ENCODE measurements around the gene UCHL5.

Gene UCHL5, protein sequence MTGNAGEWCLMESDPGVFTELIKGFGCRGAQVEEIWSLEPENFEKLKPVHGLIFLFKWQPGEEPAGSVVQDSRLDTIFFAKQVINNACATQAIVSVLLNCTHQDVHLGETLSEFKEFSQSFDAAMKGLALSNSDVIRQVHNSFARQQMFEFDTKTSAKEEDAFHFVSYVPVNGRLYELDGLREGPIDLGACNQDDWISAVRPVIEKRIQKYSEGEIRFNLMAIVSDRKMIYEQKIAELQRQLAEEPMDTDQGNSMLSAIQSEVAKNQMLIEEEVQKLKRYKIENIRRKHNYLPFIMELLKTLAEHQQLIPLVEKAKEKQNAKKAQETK

DNA sequence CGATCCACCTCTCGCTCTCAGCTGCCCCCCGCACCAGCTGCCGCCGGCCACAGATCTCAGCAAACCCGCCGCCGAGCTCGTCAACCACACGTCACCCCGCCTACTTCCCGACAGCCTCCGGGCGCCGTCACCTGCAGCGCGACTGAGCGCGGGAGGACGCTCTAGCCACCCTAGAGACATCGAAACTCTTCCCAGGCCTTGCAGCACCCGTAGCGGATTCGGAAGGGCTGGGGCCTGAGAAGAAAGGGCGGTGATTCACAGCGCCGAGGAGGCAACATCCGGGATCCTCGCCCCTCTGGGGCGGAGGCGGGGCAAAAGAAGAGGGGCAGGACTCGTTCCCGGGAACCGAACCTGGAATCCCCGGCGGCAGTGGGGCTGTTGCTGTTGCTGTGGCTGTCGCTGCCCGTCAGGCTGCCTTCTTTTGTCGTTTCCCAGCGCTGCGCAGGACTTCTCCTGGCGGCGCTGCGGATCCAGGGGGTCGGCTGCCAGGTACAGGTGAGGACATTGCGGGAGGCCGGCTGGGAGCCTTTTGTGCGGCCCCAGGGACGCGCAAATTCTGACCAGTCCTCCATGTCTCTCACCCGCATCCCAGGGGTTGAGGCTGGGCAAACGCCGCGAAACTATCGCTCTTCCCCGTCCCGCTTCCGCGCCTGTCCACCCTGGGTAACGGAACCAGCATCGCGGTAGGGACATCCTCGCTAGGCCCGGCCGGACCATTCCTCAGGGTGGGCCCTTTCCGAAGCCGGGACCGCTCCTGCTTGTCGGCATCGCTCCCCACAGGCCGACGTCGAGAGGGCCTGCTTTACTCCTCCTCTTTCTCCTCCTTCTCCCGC lies at the start of gene UCHL5, which contains the start of gene RO60:
Gene UCHL5 (minus strand): TSS at position 79 of the 833 bp plus-strand sequence. CDS start 100 bp downstream, outside the sequence.
Gene RO60 (plus strand): TSS at position 331 of the 833 bp plus-strand sequence. CDS start 9,443 bp downstream, outside the sequence.
- Histone ChIP-seq H3K9me3 (ENCODE audit: control insufficient read depth, insufficient read depth, low read length) (no peaks in the 10 kb centered on the region), H3K4me3 (ENCODE audit: low read length) (peak within 1 kb of the TSS; percentile 95), H3K27ac (ENCODE audit: low read length) (no peak within 1 kb of the TSS), H3K36me3 (ENCODE audit: control insufficient read depth, insufficient read depth, low read length) (no peaks in the 10 kb centered on the region), H3K27me3 (ENCODE audit: control insufficient read depth, insufficient read depth, low read length) (no peaks in the 10 kb centered on the region), H3K4me1 (ENCODE audit: control insufficient read depth, insufficient read depth, low read length) (peaks cover 1% of the 10 kb centered on the region; the same call in 1 of the 2 replicates)
- peak; percentile 86 for DNase-seq (ENCODE audit: low read depth, low spot score)
- no CpG with 5 or more reads among the region's 74 CpGs for WGBS (ENCODE audit: insufficient coverage, insufficient read length)

DNA sequence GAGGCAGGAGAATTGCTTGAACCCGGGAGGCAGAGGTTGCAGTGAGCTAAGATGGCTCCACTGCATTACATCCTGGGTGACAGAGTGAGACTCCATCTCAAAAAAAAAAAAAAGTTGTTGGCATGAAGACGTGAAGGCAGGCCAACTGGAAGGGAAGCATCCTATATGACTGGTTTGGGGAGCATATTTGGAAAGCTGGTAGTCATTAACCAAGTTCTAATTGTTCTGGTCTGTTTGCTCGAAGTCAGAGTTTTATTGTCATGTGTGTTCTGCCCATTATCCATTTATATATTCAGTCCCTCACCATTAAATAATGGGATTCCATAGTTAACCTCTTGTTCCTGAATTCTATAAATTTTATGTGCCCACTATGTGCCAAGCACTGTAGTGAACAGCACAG lies 49.3 kb upstream of the UCHL5 start:
- no peak overlapping the region for H3K27ac ChIP-seq (ENCODE audit: low read length)
- peaks cover 2% of the 10 kb centered on the region; the same call in 1 of the 2 replicates for H3K27me3 ChIP-seq (ENCODE audit: control insufficient read depth, insufficient read depth, low read length)
- no CpG with 5 or more reads among the region's 3 CpGs for WGBS (ENCODE audit: insufficient coverage, insufficient read length)
- no peaks in the 10 kb centered on the region; the same call in 1 of the 2 replicates for H3K9me3 ChIP-seq (ENCODE audit: control insufficient read depth, insufficient read depth, low read length)
- no peaks in the 10 kb centered on the region for H3K36me3 ChIP-seq (ENCODE audit: control insufficient read depth, insufficient read depth, low read length)
- no peak for DNase-seq (ENCODE audit: low read depth, low spot score)
- no peak overlapping the region for H3K4me3 ChIP-seq (ENCODE audit: low read length)
- peaks cover 5% of the 10 kb centered on the region for H3K4me1 ChIP-seq (ENCODE audit: control insufficient read depth, insufficient read depth, low read length)

DNA sequence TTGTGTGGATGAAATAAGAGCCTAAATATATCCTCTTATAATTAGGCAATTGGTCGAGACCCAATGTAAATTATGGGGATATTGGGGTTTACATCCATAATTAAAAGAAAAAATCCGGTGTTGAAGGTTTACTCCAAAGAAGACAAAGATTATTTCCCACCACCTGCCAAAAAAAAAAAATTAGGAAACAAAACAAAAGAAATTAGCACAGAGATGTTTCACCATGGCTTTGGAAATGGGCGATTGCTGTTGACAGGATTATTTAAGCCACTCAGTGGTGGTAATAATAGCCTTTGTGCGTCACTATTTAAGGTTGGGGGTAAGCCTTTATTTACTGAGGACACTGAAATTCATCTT lies 46.6 kb upstream of the UCHL5 start:
- no CpG with 5 or more reads among the region's 4 CpGs for WGBS (ENCODE audit: insufficient coverage, insufficient read length)

DNA sequence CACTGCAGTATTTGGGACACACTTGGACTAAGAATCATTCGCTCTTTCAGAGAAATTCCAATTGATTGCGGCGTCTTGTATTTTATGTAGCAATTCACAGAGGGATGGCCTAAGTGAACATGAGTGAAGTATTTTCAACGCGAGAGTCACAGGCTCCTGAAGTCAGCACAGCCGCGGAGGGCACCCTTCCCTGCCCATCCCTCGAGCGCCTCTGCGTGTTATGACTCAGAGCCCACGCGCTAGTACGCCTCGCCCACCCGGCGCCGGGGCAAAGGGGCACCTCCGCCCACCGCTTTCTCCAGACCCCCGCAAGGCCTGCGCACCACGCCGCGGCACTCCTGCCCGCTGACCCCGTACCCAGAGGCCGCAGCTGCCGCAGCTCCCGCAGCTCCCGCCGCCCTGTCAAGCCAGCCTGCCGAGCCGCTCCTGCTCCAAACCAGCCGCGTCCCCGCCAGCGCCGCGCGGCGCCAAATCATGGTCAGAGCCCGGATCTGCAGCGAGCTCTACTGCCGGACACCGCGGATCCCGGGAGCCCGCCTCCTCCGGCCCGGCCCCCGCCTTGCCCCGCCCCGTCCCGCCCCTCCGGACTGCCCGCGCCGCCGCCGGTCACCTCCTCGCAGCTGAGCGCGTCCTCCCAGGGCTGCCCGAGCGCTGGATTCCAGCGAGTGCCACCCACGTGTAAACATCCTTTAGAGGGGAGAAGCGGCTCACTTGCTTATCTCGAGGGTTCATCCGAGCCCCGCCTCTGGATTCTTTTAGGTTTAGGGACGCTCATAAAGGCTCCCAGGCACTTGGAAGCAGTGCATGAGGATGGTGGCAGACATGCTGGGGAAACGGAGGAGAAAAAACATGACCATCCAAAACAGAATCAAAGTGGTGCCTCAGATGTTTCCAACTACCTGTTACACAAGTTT lies 46.0 kb upstream of the UCHL5 start, which contains the start of gene GLRX2:
Gene GLRX2 (minus strand): TSS at position 508 of the 914 bp plus-strand sequence. CDS start 32 bp downstream, at position 476.
- Histone ChIP-seq H3K27me3 (ENCODE audit: control insufficient read depth, insufficient read depth, low read length) (peaks cover 2% of the 10 kb centered on the region; the same call in 1 of the 2 replicates), H3K4me3 (ENCODE audit: low read length) (peak within 1 kb of the TSS; percentile 58; the same call in 1 of the 2 replicates), H3K27ac (ENCODE audit: low read length) (no peak within 1 kb of the TSS), H3K9me3 (ENCODE audit: control insufficient read depth, insufficient read depth, low read length) (no peaks in the 10 kb centered on the region), H3K36me3 (ENCODE audit: control insufficient read depth, insufficient read depth, low read length) (no peaks in the 10 kb centered on the region), H3K4me1 (ENCODE audit: control insufficient read depth, insufficient read depth, low read length) (no peaks in the 10 kb centered on the region)
- no peak for DNase-seq (ENCODE audit: low read depth, low spot score)
- WGBS (ENCODE audit: insufficient coverage, insufficient read length) = no CpG with 5 or more reads among the region's 73 CpGs

More for the DNA sequence above, 46.6 kb upstream of the UCHL5 start:
- Histone ChIP-seq H3K27ac (ENCODE audit: low read length) (no peak overlapping the region), H3K9me3 (ENCODE audit: control insufficient read depth, insufficient read depth, low read length) (no peaks in the 10 kb centered on the region), H3K27me3 (ENCODE audit: control insufficient read depth, insufficient read depth, low read length) (peaks cover 2% of the 10 kb centered on the region; the same call in 1 of the 2 replicates), H3K4me3 (ENCODE audit: low read length) (peak overlapping the region; percentile 58; the same call in 1 of the 2 replicates), H3K4me1 (ENCODE audit: control insufficient read depth, insufficient read depth, low read length) (no peaks in the 10 kb centered on the region), H3K36me3 (ENCODE audit: control insufficient read depth, insufficient read depth, low read length) (no peaks in the 10 kb centered on the region)
- DNase-seq (ENCODE audit: low read depth, low spot score) = no peak

DNA sequence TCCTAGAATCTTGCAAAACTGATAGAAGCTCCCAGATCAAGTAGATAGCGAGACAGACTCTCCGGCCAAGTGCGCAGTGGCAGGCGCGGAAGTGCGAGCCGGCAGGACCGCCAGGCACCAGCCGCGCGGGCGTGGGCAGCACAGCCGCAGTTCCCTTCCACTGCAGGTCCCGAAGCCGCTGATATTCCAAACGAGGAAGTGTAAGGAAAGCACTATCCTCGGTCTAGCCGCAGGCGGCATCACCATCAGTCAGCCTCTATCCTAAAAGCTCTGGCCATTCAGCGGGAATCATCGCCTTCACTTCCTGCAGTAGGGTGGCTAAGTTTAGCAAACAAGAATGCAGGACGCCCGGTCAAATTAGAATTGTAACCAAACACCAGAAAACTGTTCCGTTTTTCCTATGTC lies 45.3 kb upstream of the UCHL5 start:
- peak overlapping the region; percentile 58; the same call in 1 of the 2 replicates for H3K4me3 ChIP-seq (ENCODE audit: low read length)
- H3K9me3 ChIP-seq (ENCODE audit: control insufficient read depth, insufficient read depth, low read length) = no peaks in the 10 kb centered on the region
- no peak overlapping the region for H3K27ac ChIP-seq (ENCODE audit: low read length)
- no peaks in the 10 kb centered on the region for H3K36me3 ChIP-seq (ENCODE audit: control insufficient read depth, insufficient read depth, low read length)
- WGBS (ENCODE audit: insufficient coverage, insufficient read length) = no CpG with 5 or more reads among the region's 24 CpGs
- H3K27me3 ChIP-seq (ENCODE audit: control insufficient read depth, insufficient read depth, low read length) = peaks cover 2% of the 10 kb centered on the region; the same call in 1 of the 2 replicates
- no peaks in the 10 kb centered on the region for H3K4me1 ChIP-seq (ENCODE audit: control insufficient read depth, insufficient read depth, low read length)
- DNase-seq (ENCODE audit: low read depth, low spot score) = no peak

DNA sequence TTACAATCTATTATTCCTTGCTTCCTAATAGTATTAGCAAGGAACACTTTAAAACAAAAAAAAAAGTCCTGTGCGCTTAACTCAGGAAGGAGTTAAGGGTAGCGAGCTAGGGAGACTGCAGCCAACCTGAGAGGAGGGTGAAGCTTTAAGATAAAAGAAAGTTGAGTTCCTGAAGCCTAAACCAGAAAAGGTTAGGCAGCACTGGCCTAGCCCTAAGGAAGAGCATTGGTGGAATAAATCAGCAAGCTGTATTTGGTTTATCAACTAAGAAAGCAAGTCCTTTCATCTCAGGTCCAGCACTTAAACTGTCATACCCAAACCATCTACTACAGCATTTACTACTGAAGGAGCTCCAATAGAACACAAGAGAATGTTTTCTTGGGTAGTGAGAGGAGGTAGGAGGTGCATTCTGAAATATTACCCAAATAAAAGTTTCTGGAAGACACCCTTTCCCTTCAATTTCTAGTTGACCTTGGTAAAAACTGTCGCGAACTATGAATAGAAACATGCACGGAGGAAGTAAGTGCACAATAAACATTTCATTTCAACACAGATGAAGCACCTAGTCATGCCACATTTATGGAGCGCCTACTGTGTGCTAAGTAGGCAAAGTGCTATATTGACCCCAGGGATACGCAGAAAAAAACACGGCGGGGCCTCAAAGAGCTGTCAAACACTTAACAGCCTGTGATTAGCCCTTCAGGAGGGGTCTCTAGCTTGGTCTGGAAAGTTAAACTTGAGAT lies 44.8 kb upstream of the UCHL5 start:
- H3K27me3 ChIP-seq (ENCODE audit: control insufficient read depth, insufficient read depth, low read length) = peaks cover 2% of the 10 kb centered on the region; the same call in 1 of the 2 replicates
- no peaks in the 10 kb centered on the region for H3K4me1 ChIP-seq (ENCODE audit: control insufficient read depth, insufficient read depth, low read length)
- H3K36me3 ChIP-seq (ENCODE audit: control insufficient read depth, insufficient read depth, low read length) = no peaks in the 10 kb centered on the region
- H3K4me3 ChIP-seq (ENCODE audit: low read length) = peak overlapping the region; percentile 58; the same call in 1 of the 2 replicates
- H3K27ac ChIP-seq (ENCODE audit: low read length) = no peak overlapping the region
- no CpG with 5 or more reads among the region's 9 CpGs for WGBS (ENCODE audit: insufficient coverage, insufficient read length)
- DNase-seq (ENCODE audit: low read depth, low spot score) = no peak
- H3K9me3 ChIP-seq (ENCODE audit: control insufficient read depth, insufficient read depth, low read length) = no peaks in the 10 kb centered on the region

DNA sequence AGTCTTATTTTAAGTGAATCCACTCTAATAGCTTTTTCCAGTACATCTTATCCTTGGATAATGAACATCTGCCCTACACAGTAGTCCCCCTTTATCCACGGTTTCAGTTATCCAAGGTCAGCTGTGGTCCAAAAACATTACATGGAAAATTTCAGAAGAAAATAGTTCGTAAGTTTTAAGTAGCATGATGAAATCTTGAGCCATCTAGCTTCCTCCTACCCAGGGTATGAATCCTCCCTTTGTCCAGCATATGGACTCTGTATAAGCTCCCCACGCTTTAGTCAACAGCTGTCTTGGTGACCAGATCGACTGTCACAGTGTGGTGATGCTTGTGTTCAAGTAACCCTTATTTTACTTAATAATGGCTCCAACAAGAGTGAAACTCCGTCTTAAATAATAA lies 43.5 kb upstream of the UCHL5 start:
- no peaks in the 10 kb centered on the region for H3K36me3 ChIP-seq (ENCODE audit: control insufficient read depth, insufficient read depth, low read length)
- WGBS (ENCODE audit: insufficient coverage, insufficient read length) = no CpG with 5 or more reads among the region's 5 CpGs

DNA sequence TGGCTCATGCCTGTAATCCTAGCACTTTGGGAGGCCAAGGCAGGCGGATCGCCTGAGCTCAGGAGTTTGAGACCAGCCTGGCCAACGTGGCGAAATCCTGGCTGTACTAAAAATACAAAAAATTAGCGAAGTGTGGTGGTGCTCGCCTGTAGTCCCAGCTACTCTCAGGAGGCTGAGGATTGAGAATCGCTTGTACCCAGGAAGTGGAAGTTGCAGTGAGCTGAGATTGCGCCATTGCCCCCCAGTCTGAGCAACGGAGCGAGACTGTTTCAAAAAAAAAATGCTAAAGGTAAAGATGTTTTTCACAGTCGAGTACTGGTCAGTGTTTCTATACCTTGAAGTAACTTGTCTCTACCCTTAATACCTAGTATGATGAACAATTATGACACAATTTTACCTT lies 35.0 kb upstream of the UCHL5 start:
- no peaks in the 10 kb centered on the region for H3K36me3 ChIP-seq (ENCODE audit: control insufficient read depth, insufficient read depth, low read length)

More for the DNA sequence above, 43.5 kb upstream of the UCHL5 start:
- no peak for DNase-seq (ENCODE audit: low read depth, low spot score)
- no peak overlapping the region for H3K4me3 ChIP-seq (ENCODE audit: low read length)
- no peaks in the 10 kb centered on the region for H3K9me3 ChIP-seq (ENCODE audit: control insufficient read depth, insufficient read depth, low read length)
- no peak overlapping the region for H3K27ac ChIP-seq (ENCODE audit: low read length)
- H3K27me3 ChIP-seq (ENCODE audit: control insufficient read depth, insufficient read depth, low read length) = peaks cover 2% of the 10 kb centered on the region; the same call in 1 of the 2 replicates
- H3K4me1 ChIP-seq (ENCODE audit: control insufficient read depth, insufficient read depth, low read length) = no peaks in the 10 kb centered on the region

DNA sequence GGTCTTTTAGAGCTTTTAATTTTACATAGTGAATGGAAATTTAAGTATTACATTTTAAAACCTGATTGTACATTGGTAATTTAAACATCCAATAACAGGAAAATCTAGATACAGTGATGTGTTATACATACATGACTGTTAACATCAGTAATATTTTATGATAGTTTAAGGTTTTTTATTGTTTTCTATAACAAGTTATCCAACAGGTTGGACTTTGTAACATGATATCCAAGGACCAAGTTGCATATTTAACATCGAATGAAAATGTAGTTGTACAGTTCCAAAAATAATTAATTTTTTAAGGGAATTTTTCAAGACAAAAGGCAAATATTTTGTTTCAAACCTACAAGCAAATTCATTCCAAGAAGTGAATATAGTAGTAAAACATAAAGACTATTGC lies 31.7 kb upstream of the UCHL5 start:
- Histone ChIP-seq H3K9me3 (ENCODE audit: control insufficient read depth, insufficient read depth, low read length) (no peaks in the 10 kb centered on the region), H3K36me3 (ENCODE audit: control insufficient read depth, insufficient read depth, low read length) (no peaks in the 10 kb centered on the region), H3K27ac (ENCODE audit: low read length) (no peak overlapping the region), H3K4me1 (ENCODE audit: control insufficient read depth, insufficient read depth, low read length) (no peaks in the 10 kb centered on the region), H3K27me3 (ENCODE audit: control insufficient read depth, insufficient read depth, low read length) (no peaks in the 10 kb centered on the region), H3K4me3 (ENCODE audit: low read length) (no peak overlapping the region)
- no CpG with 5 or more reads among the region's 1 CpG for WGBS (ENCODE audit: insufficient coverage, insufficient read length)
- DNase-seq (ENCODE audit: low read depth, low spot score) = no peak

More for the DNA sequence above, 35.0 kb upstream of the UCHL5 start:
- no CpG with 5 or more reads among the region's 11 CpGs for WGBS (ENCODE audit: insufficient coverage, insufficient read length)
- H3K27ac ChIP-seq (ENCODE audit: low read length) = no peak overlapping the region
- no peaks in the 10 kb centered on the region for H3K9me3 ChIP-seq (ENCODE audit: control insufficient read depth, insufficient read depth, low read length)
- no peak for DNase-seq (ENCODE audit: low read depth, low spot score)
- no peak overlapping the region for H3K4me3 ChIP-seq (ENCODE audit: low read length)
- no peaks in the 10 kb centered on the region for H3K4me1 ChIP-seq (ENCODE audit: control insufficient read depth, insufficient read depth, low read length)
- no peaks in the 10 kb centered on the region for H3K27me3 ChIP-seq (ENCODE audit: control insufficient read depth, insufficient read depth, low read length)

Data from iPS DF 6.9 (cell line).